Ovary (tissue), 3 donors: ENCODE data around the gene CCDC182.

Source experiments
- EP300 ChIP-seq: sonication (generic); formaldehyde crosslinking; IDR thresholded peaks from one replicate; pipeline ENCODE4 v1.6.1; 2017; ENCODE audit warnings: antibody characterized with exemption
- POLR2A ChIP-seq: fragments of 450-650 bp; IDR thresholded peaks from one replicate; pipeline ENCODE4 v1.6.1; 2017; ENCODE audit warnings: antibody characterized with exemption, mild to moderate bottlenecking, moderate library complexity
- TF ChIP-seq, protein P1 (sequence below), 3 donors: fragments of 450-650 bp in 2 of 3; fragments of 200-600 bp in 1 of 3; IDR thresholded peaks; one replicate each; pipeline versions ENCODE4 v1.5.1 to v1.8.0; 2016 to 2022; ENCODE audit warnings: antibody characterized with exemption in 3 of 3, mild to moderate bottlenecking in 1 of 3
- donor health status: DM: no; HTN: no; CAD: no.

- TF ChIP-seq POLR2A (no peak), EP300 (no peak)
- TF ChIP-seq, protein P1, sequence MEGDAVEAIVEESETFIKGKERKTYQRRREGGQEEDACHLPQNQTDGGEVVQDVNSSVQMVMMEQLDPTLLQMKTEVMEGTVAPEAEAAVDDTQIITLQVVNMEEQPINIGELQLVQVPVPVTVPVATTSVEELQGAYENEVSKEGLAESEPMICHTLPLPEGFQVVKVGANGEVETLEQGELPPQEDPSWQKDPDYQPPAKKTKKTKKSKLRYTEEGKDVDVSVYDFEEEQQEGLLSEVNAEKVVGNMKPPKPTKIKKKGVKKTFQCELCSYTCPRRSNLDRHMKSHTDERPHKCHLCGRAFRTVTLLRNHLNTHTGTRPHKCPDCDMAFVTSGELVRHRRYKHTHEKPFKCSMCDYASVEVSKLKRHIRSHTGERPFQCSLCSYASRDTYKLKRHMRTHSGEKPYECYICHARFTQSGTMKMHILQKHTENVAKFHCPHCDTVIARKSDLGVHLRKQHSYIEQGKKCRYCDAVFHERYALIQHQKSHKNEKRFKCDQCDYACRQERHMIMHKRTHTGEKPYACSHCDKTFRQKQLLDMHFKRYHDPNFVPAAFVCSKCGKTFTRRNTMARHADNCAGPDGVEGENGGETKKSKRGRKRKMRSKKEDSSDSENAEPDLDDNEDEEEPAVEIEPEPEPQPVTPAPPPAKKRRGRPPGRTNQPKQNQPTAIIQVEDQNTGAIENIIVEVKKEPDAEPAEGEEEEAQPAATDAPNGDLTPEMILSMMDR (IDR thresholded peaks at IDR 0.05): no peak
Measured at GRCh38 chr17:57732062-57732461, 13.0 kb downstream of the CCDC182 start.
